AG10803 (cell line): Measurements from ENCODE around the gene NAXD.
"Not testable (repeated sequence)": the region's sequence is repeated elsewhere in the genome, so short reads cannot be mapped to it uniquely, and the experiment has no call there.

ENCODE experiments used
- DNase-seq: peaks from one replicate; pipeline ENCODE4 v3.0.0; 2010; ENCODE audit warnings: low read depth
- H3K4me3 ChIP-seq: 2 replicates; pipeline ENCODE4 v1.5.1; 2011; ENCODE audit warnings: mild to moderate bottlenecking, low read length, control low read depth
- TF ChIP-seq, protein P1 (sequence below): conservative IDR thresholded peaks from 2 replicates; pipeline ENCODE4 v1.5.1; 2011; ENCODE audit warnings: mild to moderate bottlenecking, low read length, control low read depth, inconsistent platforms

The NAXD gene

DNA sequence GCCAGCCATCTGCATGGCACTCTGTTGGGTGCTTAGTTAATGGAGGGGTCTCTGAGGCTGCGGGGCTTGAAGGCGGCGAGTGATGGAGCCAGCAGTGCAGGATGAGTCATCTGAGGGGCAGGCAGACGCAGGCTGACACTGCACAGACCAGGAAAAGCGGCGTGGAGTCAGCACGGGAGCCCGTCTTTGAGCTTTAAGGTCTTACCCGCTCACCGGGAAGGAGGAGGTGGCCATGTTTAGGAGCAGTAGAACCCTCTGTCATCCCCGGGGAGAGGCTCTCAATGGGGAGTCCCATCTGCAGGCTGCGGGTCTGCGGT is 13.1 kb downstream of the NAXD start:
- H3K4me3 ChIP-seq = no peak overlapping the region
- TF ChIP-seq, protein P1, sequence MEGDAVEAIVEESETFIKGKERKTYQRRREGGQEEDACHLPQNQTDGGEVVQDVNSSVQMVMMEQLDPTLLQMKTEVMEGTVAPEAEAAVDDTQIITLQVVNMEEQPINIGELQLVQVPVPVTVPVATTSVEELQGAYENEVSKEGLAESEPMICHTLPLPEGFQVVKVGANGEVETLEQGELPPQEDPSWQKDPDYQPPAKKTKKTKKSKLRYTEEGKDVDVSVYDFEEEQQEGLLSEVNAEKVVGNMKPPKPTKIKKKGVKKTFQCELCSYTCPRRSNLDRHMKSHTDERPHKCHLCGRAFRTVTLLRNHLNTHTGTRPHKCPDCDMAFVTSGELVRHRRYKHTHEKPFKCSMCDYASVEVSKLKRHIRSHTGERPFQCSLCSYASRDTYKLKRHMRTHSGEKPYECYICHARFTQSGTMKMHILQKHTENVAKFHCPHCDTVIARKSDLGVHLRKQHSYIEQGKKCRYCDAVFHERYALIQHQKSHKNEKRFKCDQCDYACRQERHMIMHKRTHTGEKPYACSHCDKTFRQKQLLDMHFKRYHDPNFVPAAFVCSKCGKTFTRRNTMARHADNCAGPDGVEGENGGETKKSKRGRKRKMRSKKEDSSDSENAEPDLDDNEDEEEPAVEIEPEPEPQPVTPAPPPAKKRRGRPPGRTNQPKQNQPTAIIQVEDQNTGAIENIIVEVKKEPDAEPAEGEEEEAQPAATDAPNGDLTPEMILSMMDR = no peak
- DNase-seq = no peak

DNA sequence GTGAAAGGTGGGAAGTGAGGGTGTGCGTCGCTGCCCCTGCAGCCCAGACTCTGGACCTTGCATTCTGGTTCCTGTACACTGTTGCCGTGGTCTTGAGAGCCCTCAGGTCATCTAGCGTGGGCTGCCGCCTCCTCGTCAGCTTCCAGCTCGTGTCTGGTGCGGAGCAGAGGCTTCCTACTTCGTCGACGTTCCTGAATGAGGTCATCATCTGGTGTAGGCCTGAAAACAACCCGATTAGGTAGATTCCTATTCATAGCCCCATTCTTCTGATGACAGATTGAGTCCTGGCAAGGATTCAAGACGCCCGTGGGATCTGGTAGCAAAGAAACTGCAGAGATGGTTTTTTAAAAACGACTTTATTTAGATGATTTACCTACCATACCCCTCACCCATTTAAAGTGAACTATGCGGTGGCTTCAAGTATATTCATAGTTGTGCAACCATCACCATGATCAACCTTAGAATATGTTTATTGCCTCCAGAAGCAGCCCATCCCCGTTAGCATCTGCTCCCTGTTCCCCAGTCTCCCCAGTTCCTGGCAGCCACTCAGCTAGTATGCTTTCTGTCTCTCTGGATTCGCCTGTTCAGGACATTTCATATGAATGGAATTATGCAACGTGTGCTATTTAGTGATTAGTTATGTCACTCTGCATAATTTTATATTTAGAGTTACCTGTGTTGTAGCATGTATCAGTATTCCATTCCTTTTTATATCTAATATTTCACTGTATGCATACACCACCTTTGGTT is 13.8 kb downstream of the NAXD start:
- H3K4me3 ChIP-seq = no peak overlapping the region
- DNase-seq = no peak
- TF ChIP-seq, protein P1 = no peak

DNA sequence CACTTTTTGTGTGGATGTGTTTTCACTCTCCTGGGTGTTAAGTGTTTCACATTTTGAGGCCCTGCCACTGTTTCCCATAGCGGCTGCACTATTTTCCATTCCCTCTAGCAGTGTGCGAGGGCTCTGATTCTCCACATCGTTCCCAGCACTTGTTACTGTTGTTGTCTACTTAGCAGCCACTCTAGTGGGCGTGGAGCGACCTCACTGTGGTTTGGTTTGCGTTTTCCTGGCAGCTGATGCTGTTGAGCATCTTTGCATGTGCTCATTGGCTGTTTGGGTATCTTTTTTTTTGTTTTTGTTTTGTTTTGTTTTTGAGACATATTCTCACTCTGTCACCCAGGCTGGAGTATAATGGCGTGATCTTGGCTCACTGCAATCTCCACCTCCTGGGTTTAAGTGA is 14.4 kb downstream of the NAXD start:
- no peak overlapping the region for H3K4me3 ChIP-seq
- DNase-seq = no peak
- TF ChIP-seq, protein P1 = no peak

DNA sequence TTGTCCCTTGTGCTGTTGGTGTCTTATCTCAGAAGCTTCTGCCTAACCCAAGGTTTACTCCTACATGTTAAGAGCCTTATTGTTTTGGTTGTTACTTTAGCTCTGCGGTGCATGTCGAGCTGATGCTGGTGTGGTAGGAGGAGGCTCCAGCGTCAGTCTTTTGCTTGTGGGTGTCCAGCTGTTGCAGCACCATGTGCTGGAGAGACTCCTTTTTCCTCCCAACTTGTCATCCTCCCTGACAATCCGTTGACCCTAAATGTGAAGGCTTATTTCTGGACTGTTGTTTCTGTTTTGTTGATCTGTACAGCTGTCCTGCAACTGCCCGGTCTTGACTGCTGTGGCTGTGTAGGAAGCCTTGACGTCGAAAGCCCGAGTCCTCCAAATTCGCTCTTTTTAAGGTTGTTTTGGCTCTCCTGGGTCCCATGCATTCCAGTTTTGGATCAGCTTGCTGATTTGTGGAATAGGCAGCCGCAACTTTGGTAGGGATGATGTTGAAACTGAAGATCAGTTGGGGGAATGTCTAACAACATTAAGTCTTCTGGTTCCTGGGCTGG is 15.3 kb downstream of the NAXD start:
- DNase-seq = no peak

DNA sequence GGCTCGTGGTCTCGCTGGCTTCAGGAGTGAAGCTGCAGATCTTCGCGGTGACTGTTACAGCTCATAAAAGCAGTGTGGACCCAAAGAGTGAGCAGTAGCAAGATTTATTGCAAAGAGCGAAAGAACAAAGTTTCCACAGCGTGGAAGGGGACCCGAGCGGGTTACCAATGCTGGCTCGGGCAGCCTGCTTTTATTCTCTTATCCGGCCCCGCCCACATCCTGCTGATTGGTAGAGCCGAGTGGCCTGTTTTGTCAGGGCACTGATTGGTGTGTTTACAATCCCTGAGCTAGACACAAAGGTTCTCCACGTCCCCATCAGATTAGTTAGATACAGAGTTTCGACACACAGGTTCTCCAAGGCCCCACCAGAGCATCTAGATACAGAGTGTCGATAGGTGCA is 16.9 kb downstream of the NAXD start:
- H3K4me3 ChIP-seq, DNase-seq: not testable (repeated sequence)

More for the DNA sequence above, 15.3 kb downstream of the NAXD start:
- H3K4me3 ChIP-seq = no peak overlapping the region
- TF ChIP-seq, protein P1 = no peak

DNA sequence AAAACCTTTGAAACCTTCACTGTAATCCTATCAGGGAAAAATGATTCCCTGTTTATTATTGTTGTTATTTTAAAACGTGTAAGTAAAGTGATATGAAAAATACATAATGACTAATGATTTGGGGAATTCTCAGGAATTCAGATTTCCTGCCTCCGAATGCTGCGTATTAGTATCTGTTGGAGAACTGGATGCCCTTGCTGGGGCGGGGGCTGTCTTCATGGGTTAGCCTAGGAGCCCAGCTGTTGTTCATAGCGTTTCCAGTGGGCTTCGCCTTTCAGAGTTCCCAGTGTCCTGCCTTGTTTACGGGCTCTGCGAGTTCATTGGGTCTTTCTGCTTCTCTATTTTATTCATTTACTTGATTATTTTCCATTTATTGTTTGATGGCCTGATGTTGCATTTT is 18.4 kb downstream of the NAXD start:
- DNase-seq = no peak
- TF ChIP-seq, protein P1 = no peak
- no peak overlapping the region for H3K4me3 ChIP-seq

DNA sequence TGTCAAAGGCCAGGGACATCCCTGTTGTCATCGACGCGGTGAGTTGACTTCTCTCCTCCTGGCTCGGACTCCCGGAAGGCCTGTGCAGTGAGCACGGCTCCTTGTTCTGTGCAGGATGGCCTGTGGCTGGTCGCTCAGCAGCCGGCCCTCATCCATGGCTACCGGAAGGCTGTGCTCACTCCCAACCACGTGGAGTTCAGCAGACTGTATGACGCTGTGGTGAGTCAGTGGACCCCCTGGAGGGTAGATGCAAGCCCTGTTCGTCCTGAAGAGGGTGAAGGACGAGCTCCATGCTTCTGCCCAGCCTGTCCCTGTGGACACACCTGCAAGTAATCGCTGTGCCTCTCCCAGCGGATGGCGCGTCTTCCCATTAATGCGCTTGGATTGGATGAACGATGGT is 19.2 kb downstream of the NAXD start:
- peak; percentile 15 for DNase-seq
- no peak overlapping the region for H3K4me3 ChIP-seq
- TF ChIP-seq, protein P1 = no peak
